Measurements from ENCODE around the gene GALT.

- TF ChIP-seq, protein P1, sequence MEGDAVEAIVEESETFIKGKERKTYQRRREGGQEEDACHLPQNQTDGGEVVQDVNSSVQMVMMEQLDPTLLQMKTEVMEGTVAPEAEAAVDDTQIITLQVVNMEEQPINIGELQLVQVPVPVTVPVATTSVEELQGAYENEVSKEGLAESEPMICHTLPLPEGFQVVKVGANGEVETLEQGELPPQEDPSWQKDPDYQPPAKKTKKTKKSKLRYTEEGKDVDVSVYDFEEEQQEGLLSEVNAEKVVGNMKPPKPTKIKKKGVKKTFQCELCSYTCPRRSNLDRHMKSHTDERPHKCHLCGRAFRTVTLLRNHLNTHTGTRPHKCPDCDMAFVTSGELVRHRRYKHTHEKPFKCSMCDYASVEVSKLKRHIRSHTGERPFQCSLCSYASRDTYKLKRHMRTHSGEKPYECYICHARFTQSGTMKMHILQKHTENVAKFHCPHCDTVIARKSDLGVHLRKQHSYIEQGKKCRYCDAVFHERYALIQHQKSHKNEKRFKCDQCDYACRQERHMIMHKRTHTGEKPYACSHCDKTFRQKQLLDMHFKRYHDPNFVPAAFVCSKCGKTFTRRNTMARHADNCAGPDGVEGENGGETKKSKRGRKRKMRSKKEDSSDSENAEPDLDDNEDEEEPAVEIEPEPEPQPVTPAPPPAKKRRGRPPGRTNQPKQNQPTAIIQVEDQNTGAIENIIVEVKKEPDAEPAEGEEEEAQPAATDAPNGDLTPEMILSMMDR (conservative IDR thresholded peaks at IDR 0.05 in 1 of 2, IDR thresholded peaks at IDR 0.05 in 1 of 2; ENCODE audit: low read depth in 1 of 2, low read length in 2 of 2) = no peak
- no peak for TF ChIP-seq EZH2 (IDR thresholded peaks at IDR 0.05; ENCODE audit: low read length, missing control alignments)
These were observed 42.0 kb downstream of the GALT start for GRCh38 chr9:34688329-34689115.
